Fibroblast of lung (primary cell): ENCODE measurements around the gene MPP3. TPM values are rescaled to one million over a fixed set of nuclear protein-coding genes. Genes with fewer than 3 reads are reported as not detected.

Source experiments
- DNase-seq, 2 donors: peaks; one replicate each; pipeline versions ENCODE4 v3.0.0 to v3.0.0-alpha.2; 2010; ENCODE audit warnings: low read depth in 2 of 2
- H2AFZ ChIP-seq: 2 replicates; pipeline ENCODE4 v1.5.1; 2012; ENCODE audit warnings: low read length, control low read depth, inconsistent platforms
- H3K27ac ChIP-seq: 2 replicates; pipeline ENCODE4 v1.5.1; 2011; ENCODE audit warnings: low read length, control low read depth; ENCODE audit not compliant: insufficient read depth
- H3K27me3 ChIP-seq: 2 replicates; pipeline ENCODE4 v1.5.1; 2011; ENCODE audit warnings: mild to moderate bottlenecking, low read length; ENCODE audit not compliant: control insufficient read depth, insufficient read depth
- H3K36me3 ChIP-seq: 2 replicates; pipeline ENCODE4 v1.5.1; 2011; ENCODE audit warnings: low read length; ENCODE audit not compliant: control insufficient read depth, insufficient read depth
- H3K4me1 ChIP-seq: 2 replicates; pipeline ENCODE4 v1.5.1; 2011; ENCODE audit warnings: low read length; ENCODE audit not compliant: control insufficient read depth, insufficient read depth; ENCODE audit errors: extremely low read depth
- H3K4me2 ChIP-seq: 2 replicates; pipeline ENCODE4 v1.5.1; 2011; ENCODE audit warnings: low read length, control low read depth; ENCODE audit not compliant: insufficient read depth; ENCODE audit errors: extremely low read depth
- H3K4me3 ChIP-seq, 4 experiments: fragments of 200-600 bp in 1 of 4; sonication (generic) in 1 of 4; replicated peaks in 1 of 4; 2 replicates each; pipeline ENCODE4 v1.5.1; 2011 to 2016; ENCODE audit warnings: low read length in 4 of 4, low read depth in 3 of 4, mild to moderate bottlenecking in 3 of 4, control low read depth in 2 of 4, inconsistent platforms in 1 of 4, mixed read lengths in 1 of 4; ENCODE audit not compliant: insufficient read depth in 1 of 4; ENCODE audit errors: control extremely low read depth in 1 of 4
- H3K79me2 ChIP-seq: 2 replicates; pipeline ENCODE4 v1.5.1; 2012; ENCODE audit warnings: mild to moderate bottlenecking, low read length, inconsistent platforms; ENCODE audit not compliant: control insufficient read depth, insufficient read depth
- H3K9ac ChIP-seq: 2 replicates; pipeline ENCODE4 v1.5.1; 2011; ENCODE audit warnings: mild to moderate bottlenecking, low read length, control low read depth; ENCODE audit not compliant: insufficient read depth
- H3K9me3 ChIP-seq: 2 replicates; pipeline ENCODE4 v1.5.1; 2012; ENCODE audit warnings: low read depth, low read length; ENCODE audit not compliant: control insufficient read depth, insufficient read depth
- H4K20me1 ChIP-seq: 2 replicates; pipeline ENCODE4 v1.5.1; 2011; ENCODE audit warnings: low read length; ENCODE audit not compliant: control insufficient read depth, insufficient read depth; ENCODE audit errors: extremely low read depth
- CTCF ChIP-seq, 2 donors: IDR thresholded peaks in 1 of 2; conservative IDR thresholded peaks in 1 of 2; 1 replicate in 1 of 2; 2 replicates in 1 of 2; pipeline ENCODE4 v1.5.1; 2011 to 2012; ENCODE audit warnings: low read length in 2 of 2, control low read depth in 1 of 2, inconsistent platforms in 1 of 2, low read depth in 1 of 2, mild to moderate bottlenecking in 1 of 2
- EZH2 ChIP-seq: IDR thresholded peaks from 2 replicates; pipeline ENCODE4 v1.5.1; 2012; ENCODE audit warnings: low read length, control low read depth, mild to moderate bottlenecking; ENCODE audit errors: missing control alignments
- polyA plus RNA-seq, 2 donors: library from polyadenylated mRNA; depleted of rRNA in 1 of 2; stranded (reverse) in 1 of 2; unstranded in 1 of 2; fragments of >200 nt; gene quantifications; 2 replicates each; pipeline ENCODE4 v1.2.1, GENCODE V29; 2011 to 2012; ENCODE audit warnings: missing spikeins in 1 of 2
- total RNA-seq: library from RNA; depleted of rRNA; stranded (reverse); fragments of >200 nt; gene quantifications from 2 replicates; pipeline ENCODE4 v1.2.1, GENCODE V29; 2014

Gene MPP3
- total and polyA plus RNA-seq, 2 donors (not counting 1 experiment from before 2014, with no cell fraction given) = 4.6 to 6.9 TPM

DNA sequence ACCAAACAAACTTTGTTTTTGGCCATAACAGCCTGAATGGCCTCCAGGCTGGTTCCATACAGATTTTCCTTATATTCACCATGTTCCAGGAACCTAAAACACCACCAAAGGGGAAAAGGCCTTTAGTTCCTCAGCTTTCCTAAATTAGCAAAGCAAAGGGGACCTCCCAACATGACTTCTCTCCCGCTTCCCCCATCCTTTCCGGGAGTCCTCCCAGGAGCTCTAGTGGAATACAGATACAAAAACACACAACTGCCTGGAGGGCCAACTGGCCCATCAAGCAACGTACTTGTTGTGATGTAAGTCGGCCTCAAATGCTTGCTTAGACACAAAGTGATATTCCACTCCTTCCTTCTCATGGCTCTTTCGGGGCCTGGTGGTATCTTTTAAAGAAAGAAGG, 22.1 kb downstream of the MPP3 start:
- Histone ChIP-seq H3K4me3 (no peak overlapping the region), H3K9ac (no peak overlapping the region), H4K20me1 (no peaks in the 10 kb centered on the region), H2AFZ (no peak overlapping the region), H3K27ac (no peak overlapping the region), H3K9me3 (no peaks in the 10 kb centered on the region), H3K4me2 (no peak overlapping the region), H3K27me3 (no peaks in the 10 kb centered on the region), H3K36me3 (peaks cover 4% of the 10 kb centered on the region), H3K4me1 (peaks cover 2% of the 10 kb centered on the region), H3K79me2 (no peaks in the 10 kb centered on the region)
- no peak for DNase-seq
- TF ChIP-seq CTCF (conservative IDR thresholded peaks at IDR 0.05 in 1 of 2, IDR thresholded peaks at IDR 0.05 in 1 of 2; ENCODE audit: low read depth in 1 of 2, low read length in 2 of 2) = no peak
- no peak for TF ChIP-seq EZH2

DNA sequence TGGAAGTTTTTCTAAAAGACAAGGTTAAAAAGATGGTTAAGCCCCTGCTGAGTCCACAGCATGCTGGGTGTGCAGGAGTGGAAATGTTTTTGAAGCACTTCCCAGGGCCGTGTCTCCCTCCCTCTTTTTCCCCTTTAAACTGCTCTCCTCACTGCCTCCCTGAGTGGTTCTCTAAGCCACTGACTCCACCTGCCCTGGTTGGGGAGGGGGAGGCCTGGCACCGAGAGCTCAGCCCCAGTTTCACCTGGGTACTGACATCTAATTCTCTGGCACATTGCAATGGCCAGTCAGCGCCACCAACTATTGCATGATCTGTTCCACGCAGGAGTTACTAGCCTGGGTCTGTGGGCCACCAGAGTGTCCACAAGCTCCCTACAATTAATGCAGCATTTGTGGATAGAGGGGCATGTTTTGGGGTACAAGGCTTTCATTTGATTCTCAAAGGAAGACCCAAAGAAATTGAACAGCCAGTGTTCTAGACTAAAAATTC, 22.7 kb downstream of the MPP3 start:
- H4K20me1 ChIP-seq = no peaks in the 10 kb centered on the region
- H3K27ac ChIP-seq = no peak overlapping the region
- no peaks in the 10 kb centered on the region for H3K79me2 ChIP-seq
- peaks cover 4% of the 10 kb centered on the region for H3K36me3 ChIP-seq
- H3K27me3 ChIP-seq = no peaks in the 10 kb centered on the region
- DNase-seq = no peak
- no peak overlapping the region for H3K4me3 ChIP-seq
- H3K4me2 ChIP-seq = no peak overlapping the region
- TF ChIP-seq CTCF (conservative IDR thresholded peaks at IDR 0.05 in 1 of 2, IDR thresholded peaks at IDR 0.05 in 1 of 2; ENCODE audit: low read depth in 1 of 2, low read length in 2 of 2) (no peak), EZH2 (no peak)
- no peaks in the 10 kb centered on the region for H3K9me3 ChIP-seq
- no peak overlapping the region for H2AFZ ChIP-seq
- peaks cover 2% of the 10 kb centered on the region for H3K4me1 ChIP-seq
- no peak overlapping the region for H3K9ac ChIP-seq

DNA sequence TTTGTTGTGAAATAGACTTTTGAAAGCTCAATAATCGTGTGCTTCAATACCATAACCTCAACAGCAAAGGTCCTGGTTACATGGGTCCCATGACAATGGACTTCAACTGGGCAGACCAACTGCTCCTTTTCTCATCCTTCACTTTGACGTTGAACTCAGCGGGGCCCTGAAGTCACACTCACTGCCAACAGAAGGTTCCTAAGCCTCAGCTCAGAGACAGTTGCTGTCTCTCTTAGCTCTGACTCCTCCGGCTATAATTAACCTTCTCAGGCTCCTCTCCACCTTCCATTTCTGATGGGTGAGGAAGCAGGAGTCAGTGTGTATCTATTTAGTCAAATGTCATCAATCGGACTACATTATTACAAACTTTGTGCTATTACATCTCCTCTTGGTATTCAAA, 23.8 kb downstream of the MPP3 start:
- Histone ChIP-seq H2AFZ (no peak overlapping the region), H3K9ac (no peak overlapping the region), H3K79me2 (no peaks in the 10 kb centered on the region), H3K9me3 (no peaks in the 10 kb centered on the region), H3K27me3 (no peaks in the 10 kb centered on the region), H3K27ac (no peak overlapping the region), H3K4me2 (no peak overlapping the region), H3K36me3 (peaks cover 4% of the 10 kb centered on the region), H4K20me1 (no peaks in the 10 kb centered on the region), H3K4me1 (no peaks in the 10 kb centered on the region), H3K4me3 (no peak overlapping the region)
- TF ChIP-seq CTCF (conservative IDR thresholded peaks at IDR 0.05 in 1 of 2, IDR thresholded peaks at IDR 0.05 in 1 of 2; ENCODE audit: low read depth in 1 of 2, low read length in 2 of 2) (no peak), EZH2 (no peak)
- no peak for DNase-seq
